ENCODE data around the gene PPFIA1.

The PPFIA1 gene

DNA sequence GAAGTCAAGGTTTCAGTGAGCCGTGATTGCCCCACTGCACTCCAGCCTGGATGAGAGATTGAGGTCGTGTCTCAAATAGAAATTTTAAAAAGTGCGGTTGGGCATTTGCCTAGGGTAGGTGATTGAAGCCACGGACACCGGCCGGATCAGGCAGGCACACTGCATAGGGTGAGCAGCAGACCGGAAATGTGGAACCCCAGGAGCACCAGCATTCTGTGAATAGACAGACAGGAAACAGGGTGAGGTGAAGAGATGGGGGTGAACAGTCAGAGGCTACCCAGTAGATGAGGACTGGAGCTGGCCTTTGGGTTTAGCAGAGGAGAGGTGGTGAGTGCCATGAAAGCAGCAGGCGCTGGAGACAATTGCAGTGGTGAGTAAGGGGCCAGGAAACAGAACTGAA is 43.5 kb downstream of the PPFIA1 start:
- H3K56ac ChIP-seq (ENCODE audit: low read length) = no peak overlapping the region
- no peak overlapping the region for H4K5ac ChIP-seq (ENCODE audit: low read length)
- peaks cover 32% of the 10 kb centered on the region for H3K79me1 ChIP-seq (ENCODE audit: low read length)
- WGBS (ENCODE audit: extremely low coverage, insufficient coverage, low lambda C conversion rate) = no CpG with 5 or more reads among the region's 8 CpGs
- H3K4me1 ChIP-seq (ENCODE audit: control insufficient read depth, low read depth, low read length) = peaks cover 15% of the 10 kb centered on the region
- H4K8ac ChIP-seq (ENCODE audit: low read depth, low read length) = no peak overlapping the region
- no peak overlapping the region for H3K4me3 ChIP-seq (ENCODE audit: low read length)
- no peaks in the 10 kb centered on the region for H3K27me3 ChIP-seq (ENCODE audit: insufficient read depth, low read length, poor library complexity)
- no peak overlapping the region for H2BK120ac ChIP-seq (ENCODE audit: low read depth, low read length)
- H3K27ac ChIP-seq (ENCODE audit: low read depth, low read length) = no peak overlapping the region
- no peak overlapping the region for H3K4me2 ChIP-seq (ENCODE audit: low read length)
- no peak overlapping the region for H2BK15ac ChIP-seq (replicated peaks; ENCODE audit: low read depth)
- no peak overlapping the region for H3K23ac ChIP-seq (ENCODE audit: low read length)
- DNase-seq = peak; percentile 31
- H3K4ac ChIP-seq (ENCODE audit: low read depth, low read length) = no peak overlapping the region
- no peak overlapping the region for H3K18ac ChIP-seq (ENCODE audit: low read length)
- no peak overlapping the region for H2AK5ac ChIP-seq (ENCODE audit: low read length)
- no peak overlapping the region for H3K9ac ChIP-seq (ENCODE audit: low read length)
- no peak overlapping the region for H2BK5ac ChIP-seq (ENCODE audit: low read length)
- peaks cover 2% of the 10 kb centered on the region for H3K36me3 ChIP-seq (ENCODE audit: control insufficient read depth, insufficient read depth, low read length)
- peaks cover 34% of the 10 kb centered on the region for H3K79me2 ChIP-seq (ENCODE audit: control insufficient read depth, insufficient read depth, low read length)

DNA sequence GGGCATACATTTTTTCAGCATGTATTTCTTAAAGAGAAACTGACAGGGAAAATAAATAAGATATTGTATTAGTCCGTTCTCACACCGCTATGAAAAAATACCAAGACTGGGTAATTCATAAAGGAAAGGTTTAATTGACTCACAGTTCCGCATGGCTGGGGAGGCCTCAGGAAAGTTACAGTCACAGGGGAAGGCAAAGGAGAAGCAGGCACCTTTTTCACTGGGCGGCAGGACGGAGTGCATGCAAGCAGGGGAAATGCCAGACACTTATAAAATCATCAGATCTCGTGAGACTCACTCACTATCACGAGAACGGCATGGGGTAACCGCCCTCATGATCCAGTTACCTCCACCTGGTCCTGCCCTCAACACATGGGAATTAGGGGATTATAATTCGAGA is 44.2 kb downstream of the PPFIA1 start:
- H4K8ac ChIP-seq (ENCODE audit: low read depth, low read length) = no peak overlapping the region
- no peak overlapping the region for H3K4ac ChIP-seq (ENCODE audit: low read depth, low read length)
- no peak overlapping the region for H2BK5ac ChIP-seq (ENCODE audit: low read length)
- no peak overlapping the region for H3K4me2 ChIP-seq (ENCODE audit: low read length)
- no peak overlapping the region for H3K27ac ChIP-seq (ENCODE audit: low read depth, low read length)
- H3K36me3 ChIP-seq (ENCODE audit: control insufficient read depth, insufficient read depth, low read length) = peaks cover 2% of the 10 kb centered on the region
- H3K56ac ChIP-seq (ENCODE audit: low read length) = peak overlapping the region; percentile 54
- H4K5ac ChIP-seq (ENCODE audit: low read length) = no peak overlapping the region
- WGBS (ENCODE audit: extremely low coverage, insufficient coverage, low lambda C conversion rate) = no CpG with 5 or more reads among the region's 10 CpGs
- peaks cover 15% of the 10 kb centered on the region for H3K4me1 ChIP-seq (ENCODE audit: control insufficient read depth, low read depth, low read length)
- H3K27me3 ChIP-seq (ENCODE audit: insufficient read depth, low read length, poor library complexity) = no peaks in the 10 kb centered on the region
- no peak overlapping the region for H3K18ac ChIP-seq (ENCODE audit: low read length)
- H2BK120ac ChIP-seq (ENCODE audit: low read depth, low read length) = no peak overlapping the region
- no peak for DNase-seq
- H3K79me1 ChIP-seq (ENCODE audit: low read length) = peaks cover 32% of the 10 kb centered on the region
- no peak overlapping the region for H3K9ac ChIP-seq (ENCODE audit: low read length)
- H3K23ac ChIP-seq (ENCODE audit: low read length) = no peak overlapping the region
- peaks cover 33% of the 10 kb centered on the region for H3K79me2 ChIP-seq (ENCODE audit: control insufficient read depth, insufficient read depth, low read length)
- no peak overlapping the region for H2BK15ac ChIP-seq (replicated peaks; ENCODE audit: low read depth)
- H3K4me3 ChIP-seq (ENCODE audit: low read length) = no peak overlapping the region
- no peak overlapping the region for H2AK5ac ChIP-seq (ENCODE audit: low read length)

DNA sequence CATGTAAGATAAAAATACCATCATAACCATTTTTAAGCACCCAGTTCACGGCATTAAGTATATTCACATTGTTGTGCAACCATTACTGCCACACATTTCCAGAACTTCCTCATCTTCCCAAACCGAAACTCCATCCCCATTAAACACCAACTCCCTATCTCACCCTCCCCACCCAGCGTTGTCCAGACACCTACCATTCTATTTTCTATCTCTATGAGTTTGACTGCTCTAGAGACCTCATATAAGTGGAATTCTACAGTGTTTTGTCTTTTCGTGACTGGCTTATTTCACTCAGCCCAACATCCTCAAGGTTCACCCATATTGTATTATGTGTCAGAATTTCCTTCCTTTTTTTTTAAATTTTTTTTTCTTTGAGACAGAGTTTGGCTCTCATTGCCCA is 45.2 kb downstream of the PPFIA1 start:
- WGBS (ENCODE audit: extremely low coverage, insufficient coverage, low lambda C conversion rate) = 100% methylated on average over 1 of the region's 4 CpGs

DNA sequence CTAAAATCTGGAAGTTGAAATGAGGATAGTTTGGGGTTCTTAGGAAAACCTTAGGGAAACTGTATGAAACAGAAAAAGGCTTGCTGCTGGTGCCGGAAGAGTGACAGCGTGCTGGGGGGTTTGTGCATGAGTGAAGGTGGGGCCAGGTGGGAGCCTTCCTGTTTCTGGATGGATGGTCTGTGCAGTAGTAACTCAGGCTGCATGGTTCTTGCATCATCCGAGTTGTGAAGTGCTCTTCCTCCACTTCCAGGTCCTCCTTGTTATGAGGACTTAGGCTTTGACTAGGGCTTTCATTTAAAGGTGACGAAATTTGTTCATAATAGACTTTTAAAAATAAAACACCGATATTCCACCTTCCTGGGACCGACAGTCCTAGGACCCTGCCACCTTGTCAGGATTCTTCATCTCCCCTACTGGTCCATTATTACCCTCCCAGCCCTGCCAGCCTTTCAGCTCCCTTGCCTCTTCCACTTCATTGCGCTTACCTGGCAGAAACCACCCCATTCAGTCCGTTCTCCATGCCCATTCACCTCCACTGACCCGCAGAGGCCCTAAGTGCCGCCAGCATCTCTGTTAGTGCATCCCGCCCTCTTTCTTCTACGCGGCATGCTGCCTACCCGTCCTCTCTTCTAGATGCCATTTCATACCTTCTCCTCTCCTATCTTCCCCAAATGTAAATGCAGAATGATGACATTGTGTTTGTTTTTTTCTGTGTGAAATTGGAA is 47.3 kb downstream of the PPFIA1 start:
- WGBS (ENCODE audit: extremely low coverage, insufficient coverage, low lambda C conversion rate) = no CpG with 5 or more reads among the region's 14 CpGs

More for the DNA sequence above, 45.2 kb downstream of the PPFIA1 start:
- Histone ChIP-seq H3K79me1 (ENCODE audit: low read length) (peaks cover 36% of the 10 kb centered on the region), H3K4ac (ENCODE audit: low read depth, low read length) (no peak overlapping the region), H4K5ac (ENCODE audit: low read length) (no peak overlapping the region), H3K9ac (ENCODE audit: low read length) (no peak overlapping the region), H3K4me1 (ENCODE audit: control insufficient read depth, low read depth, low read length) (peaks cover 15% of the 10 kb centered on the region), H2BK15ac (replicated peaks; ENCODE audit: low read depth) (no peak overlapping the region), H3K27me3 (ENCODE audit: insufficient read depth, low read length, poor library complexity) (no peaks in the 10 kb centered on the region), H3K36me3 (ENCODE audit: control insufficient read depth, insufficient read depth, low read length) (peaks cover 2% of the 10 kb centered on the region), H3K79me2 (ENCODE audit: control insufficient read depth, insufficient read depth, low read length) (peaks cover 33% of the 10 kb centered on the region), H3K4me3 (ENCODE audit: low read length) (no peak overlapping the region), H3K23ac (ENCODE audit: low read length) (no peak overlapping the region), H3K4me2 (ENCODE audit: low read length) (no peak overlapping the region), H3K18ac (ENCODE audit: low read length) (no peak overlapping the region), H4K8ac (ENCODE audit: low read depth, low read length) (no peak overlapping the region), H3K56ac (ENCODE audit: low read length) (no peak overlapping the region), H2AK5ac (ENCODE audit: low read length) (no peak overlapping the region), H3K27ac (ENCODE audit: low read depth, low read length) (no peak overlapping the region), H2BK5ac (ENCODE audit: low read length) (no peak overlapping the region), H2BK120ac (ENCODE audit: low read depth, low read length) (no peak overlapping the region)
- no peak for DNase-seq

DNA sequence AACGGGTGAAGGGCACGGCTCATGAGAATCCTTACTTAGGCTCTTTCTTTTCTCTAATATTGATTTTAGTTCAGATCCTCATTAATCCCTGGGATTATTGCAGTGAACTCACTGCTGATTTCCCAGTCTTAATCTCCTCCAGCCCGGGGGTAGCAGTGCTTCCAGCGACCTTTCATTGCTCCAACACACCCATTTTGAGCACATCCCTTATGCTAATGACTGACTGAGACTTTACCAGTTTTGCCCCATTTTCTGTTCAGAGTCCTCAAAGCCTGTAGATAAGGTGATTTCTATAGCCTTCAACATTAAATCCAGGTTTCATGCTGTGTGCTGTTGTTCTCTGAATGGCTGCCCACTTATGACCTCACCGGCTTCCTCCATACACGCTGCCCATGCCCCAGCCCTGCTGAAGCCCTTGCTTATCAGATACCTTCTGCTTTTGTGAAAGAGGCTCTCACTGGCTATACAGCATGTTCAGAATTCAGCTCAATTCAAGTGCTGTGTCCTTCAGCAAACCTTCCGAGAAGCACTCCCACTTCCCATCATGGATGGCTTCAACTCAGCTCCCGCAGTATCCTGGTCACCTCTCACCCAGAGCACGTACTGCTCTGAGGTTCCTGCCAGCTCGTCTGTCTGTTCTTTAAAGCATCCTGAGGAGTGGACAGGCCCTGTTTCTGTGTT is 49.0 kb downstream of the PPFIA1 start:
- H3K36me3 ChIP-seq (ENCODE audit: control insufficient read depth, insufficient read depth, low read length) = peaks cover 2% of the 10 kb centered on the region
- H3K4ac ChIP-seq (ENCODE audit: low read depth, low read length) = no peak overlapping the region
- no peak overlapping the region for H2BK15ac ChIP-seq (replicated peaks; ENCODE audit: low read depth)
- H4K5ac ChIP-seq (ENCODE audit: low read length) = no peak overlapping the region
- H3K4me1 ChIP-seq (ENCODE audit: control insufficient read depth, low read depth, low read length) = no peaks in the 10 kb centered on the region
- no peak for DNase-seq
- no peak overlapping the region for H3K56ac ChIP-seq (ENCODE audit: low read length)
- peaks cover 42% of the 10 kb centered on the region for H3K79me1 ChIP-seq (ENCODE audit: low read length)
- H3K4me3 ChIP-seq (ENCODE audit: low read length) = no peak overlapping the region
- no peak overlapping the region for H3K18ac ChIP-seq (ENCODE audit: low read length)
- no CpG with 5 or more reads among the region's 10 CpGs for WGBS (ENCODE audit: extremely low coverage, insufficient coverage, low lambda C conversion rate)
- no peak overlapping the region for H3K23ac ChIP-seq (ENCODE audit: low read length)
- H4K8ac ChIP-seq (ENCODE audit: low read depth, low read length) = no peak overlapping the region
- no peak overlapping the region for H3K9ac ChIP-seq (ENCODE audit: low read length)
- no peak overlapping the region for H2BK5ac ChIP-seq (ENCODE audit: low read length)
- peaks cover 17% of the 10 kb centered on the region for H3K79me2 ChIP-seq (ENCODE audit: control insufficient read depth, insufficient read depth, low read length)
- H3K27me3 ChIP-seq (ENCODE audit: insufficient read depth, low read length, poor library complexity) = no peaks in the 10 kb centered on the region
- H2AK5ac ChIP-seq (ENCODE audit: low read length) = no peak overlapping the region
- H3K27ac ChIP-seq (ENCODE audit: low read depth, low read length) = no peak overlapping the region
- H3K4me2 ChIP-seq (ENCODE audit: low read length) = no peak overlapping the region
- H2BK120ac ChIP-seq (ENCODE audit: low read depth, low read length) = no peak overlapping the region

More for the DNA sequence above, 47.3 kb downstream of the PPFIA1 start:
- no peak overlapping the region for H2BK5ac ChIP-seq (ENCODE audit: low read length)
- H2BK15ac ChIP-seq (replicated peaks; ENCODE audit: low read depth) = no peak overlapping the region
- peaks cover 8% of the 10 kb centered on the region for H3K4me1 ChIP-seq (ENCODE audit: control insufficient read depth, low read depth, low read length)
- no peak overlapping the region for H3K4me2 ChIP-seq (ENCODE audit: low read length)
- no peak overlapping the region for H2BK120ac ChIP-seq (ENCODE audit: low read depth, low read length)
- DNase-seq = no peak
- H3K56ac ChIP-seq (ENCODE audit: low read length) = no peak overlapping the region
- H3K27ac ChIP-seq (ENCODE audit: low read depth, low read length) = no peak overlapping the region
- H3K36me3 ChIP-seq (ENCODE audit: control insufficient read depth, insufficient read depth, low read length) = peaks cover 2% of the 10 kb centered on the region
- peaks cover 23% of the 10 kb centered on the region for H3K79me2 ChIP-seq (ENCODE audit: control insufficient read depth, insufficient read depth, low read length)
- no peaks in the 10 kb centered on the region for H3K27me3 ChIP-seq (ENCODE audit: insufficient read depth, low read length, poor library complexity)
- no peak overlapping the region for H3K4me3 ChIP-seq (ENCODE audit: low read length)
- H4K5ac ChIP-seq (ENCODE audit: low read length) = no peak overlapping the region
- H3K18ac ChIP-seq (ENCODE audit: low read length) = no peak overlapping the region
- H3K4ac ChIP-seq (ENCODE audit: low read depth, low read length) = no peak overlapping the region
- no peak overlapping the region for H3K9ac ChIP-seq (ENCODE audit: low read length)
- no peak overlapping the region for H2AK5ac ChIP-seq (ENCODE audit: low read length)
- H4K8ac ChIP-seq (ENCODE audit: low read depth, low read length) = no peak overlapping the region
- H3K79me1 ChIP-seq (ENCODE audit: low read length) = peaks cover 33% of the 10 kb centered on the region
- no peak overlapping the region for H3K23ac ChIP-seq (ENCODE audit: low read length)
